H1 (cell line): ENCODE results near the gene APOL4. TPM values are rescaled to one million over a fixed set of nuclear protein-coding genes. Genes with fewer than 3 reads are reported as not detected.

Experiments used
- CTCF ChIA-PET: fragments of 300-600 bp; sonication (Branson Sonifier 250); formaldehyde crosslinking; loops from one replicate; lab custom pipeline; 2021; ENCODE audit not compliant: partially characterized antibody; lab: Charles Lee
- POLR2A ChIA-PET: fragments of 300-600 bp; sonication (Branson Sonifier 250); formaldehyde crosslinking; loops from one replicate; lab custom pipeline; 2021; ENCODE audit warnings: inconsistent platforms; ENCODE audit not compliant: partially characterized antibody; lab: Charles Lee
- DNase-seq, 2 experiments: peaks; one replicate each; pipeline versions ENCODE4 v3.0.0 to v3.0.0-alpha.2; 2010 to 2022; ENCODE audit warnings: low spot score in 2 of 2, low read depth in 1 of 2, mixed read lengths in 1 of 2
- FAIRE-seq: peaks from 2 replicates; lab custom pipeline; 2011; peaks lifted over from hg19 to GRCh38; lab: Jason Lieb, UNC
- H2AFZ ChIP-seq: 2 replicates; pipeline ENCODE4 v1.8.1; 2012; ENCODE audit warnings: low read length, inconsistent platforms
- H2AK5ac ChIP-seq: 2 replicates; pipeline ENCODE4 v1.6.1; 2013; ENCODE audit warnings: low read depth, low read length
- H2BK120ac ChIP-seq: replicated peaks from 2 replicates; pipeline ENCODE3; 2013; ENCODE audit warnings: low read depth, low read length, inconsistent platforms
- H2BK12ac ChIP-seq: 2 replicates; pipeline ENCODE4 v1.6.1; 2013; ENCODE audit warnings: low read depth, low read length
- H2BK15ac ChIP-seq: 2 replicates; pipeline ENCODE4 v1.6.1; 2013; ENCODE audit warnings: low read length
- H2BK20ac ChIP-seq: 2 replicates; pipeline ENCODE4 v1.6.1; 2013; ENCODE audit warnings: low read length
- H2BK5ac ChIP-seq: 2 replicates; pipeline ENCODE4 v1.6.1; 2013; ENCODE audit warnings: low read depth, low read length
- H3K14ac ChIP-seq: 2 replicates; pipeline ENCODE4 v1.6.1; 2013; ENCODE audit warnings: inconsistent platforms; ENCODE audit not compliant: insufficient read length
- H3K18ac ChIP-seq: 2 replicates; pipeline ENCODE4 v1.6.1; 2013; ENCODE audit warnings: low read length; ENCODE audit errors: extremely low read depth
- H3K23ac ChIP-seq: 2 replicates; pipeline ENCODE4 v1.6.1; 2013; ENCODE audit warnings: inconsistent platforms; ENCODE audit not compliant: insufficient read length
- H3K23me2 ChIP-seq: 2 replicates; pipeline ENCODE4 v1.6.1; 2013; ENCODE audit warnings: low read depth, low read length
- H3K27ac ChIP-seq: 2 replicates; pipeline ENCODE4 v1.6.1; 2011; ENCODE audit warnings: low read depth, low read length, inconsistent platforms
- H3K27me3 ChIP-seq, 4 experiments: replicated peaks in 1 of 4; 1 replicate in 1 of 4; 2 replicates in 3 of 4; pipeline versions ENCODE4 v1.6.1 to v1.8.1; 2011 to 2013; ENCODE audit warnings: low read length in 3 of 4, mild to moderate bottlenecking in 3 of 4, inconsistent platforms in 2 of 4, mixed read lengths in 2 of 4, moderate library complexity in 1 of 4; ENCODE audit not compliant: control insufficient read depth in 3 of 4, insufficient read depth in 3 of 4; ENCODE audit errors: extremely low read depth in 1 of 4
- H3K36me3 ChIP-seq, 4 experiments: 2 replicates each; pipeline versions ENCODE4 v1.6.1 to v1.8.1; 2011 to 2013; ENCODE audit warnings: mild to moderate bottlenecking in 4 of 4, low read length in 3 of 4, moderate library complexity in 2 of 4, control low read depth in 1 of 4, inconsistent platforms in 1 of 4; ENCODE audit not compliant: insufficient read depth in 4 of 4, control insufficient read depth in 2 of 4
- H3K4ac ChIP-seq: replicated peaks from 2 replicates; pipeline ENCODE3; 2013; ENCODE audit warnings: low read length, low read depth, mixed read lengths, inconsistent platforms; ENCODE audit not compliant: insufficient read length
- H3K4me1 ChIP-seq, 4 experiments: replicated peaks in 1 of 4; 1 replicate in 1 of 4; 2 replicates in 3 of 4; pipeline versions ENCODE4 v1.6.1 to v1.8.1; 2011 to 2013; ENCODE audit warnings: low read length in 3 of 4, inconsistent platforms in 2 of 4, mixed read lengths in 1 of 4; ENCODE audit not compliant: insufficient read depth in 4 of 4, control insufficient read depth in 3 of 4
- H3K4me2 ChIP-seq, 2 experiments: 2 replicates each; pipeline versions ENCODE4 v1.6.1 to v1.8.1; 2011 to 2013; ENCODE audit warnings: low read depth in 2 of 2, low read length in 2 of 2, control low read depth in 1 of 2, inconsistent platforms in 1 of 2, mild to moderate bottlenecking in 1 of 2; ENCODE audit not compliant: insufficient read depth in 1 of 2
- H3K4me3 ChIP-seq, 4 experiments: fragments of 200-600, 300-600 bp in 1 of 4; sonication (generic), shearing (Covaris generic), sonication (Bioruptor Twin) in 1 of 4; 2 replicates each; pipeline versions ENCODE4 v1.5.1 to v1.8.1; 2011 to 2016; ENCODE audit warnings: low read length in 4 of 4, low read depth in 3 of 4, control low read depth in 2 of 4, inconsistent platforms in 2 of 4, mild to moderate bottlenecking in 2 of 4, mixed read lengths in 1 of 4, moderate library complexity in 1 of 4; ENCODE audit not compliant: insufficient read depth in 2 of 4; ENCODE audit errors: extremely low read depth in 1 of 4
- H3K56ac ChIP-seq: replicated peaks from 2 replicates; pipeline ENCODE3; 2013; ENCODE audit warnings: low read depth, mild to moderate bottlenecking, mixed read lengths, low read length, inconsistent platforms; ENCODE audit not compliant: insufficient read length
- H3K79me1 ChIP-seq: 2 replicates; pipeline ENCODE4 v1.6.1; 2013; ENCODE audit warnings: low read depth, low read length, control low read depth
- H3K79me2 ChIP-seq, 2 experiments: 2 replicates each; pipeline versions ENCODE4 v1.6.1 to v1.8.1; 2012 to 2013; ENCODE audit warnings: low read length in 2 of 2, mild to moderate bottlenecking in 2 of 2, inconsistent platforms in 1 of 2; ENCODE audit not compliant: insufficient read depth in 2 of 2, control insufficient read depth in 1 of 2
- H3K9ac ChIP-seq, 4 experiments: replicated peaks in 1 of 4; 1 replicate in 1 of 4; 2 replicates in 3 of 4; pipeline versions ENCODE4 v1.6.1 to v1.8.1; 2011 to 2013; ENCODE audit warnings: low read depth in 3 of 4, low read length in 3 of 4, control low read depth in 2 of 4, mild to moderate bottlenecking in 2 of 4, moderate library complexity in 2 of 4, inconsistent platforms in 1 of 4; ENCODE audit errors: extremely low read depth in 1 of 4
- H3K9me3 ChIP-seq, 2 experiments: 2 replicates each; pipeline versions ENCODE4 v1.6.1 to v1.8.1; 2012 to 2013; ENCODE audit warnings: mild to moderate bottlenecking in 2 of 2, moderate library complexity in 2 of 2, control low read depth in 1 of 2, inconsistent platforms in 1 of 2, low read depth in 1 of 2, low read length in 1 of 2, mixed read lengths in 1 of 2; ENCODE audit not compliant: insufficient read depth in 2 of 2
- H4K20me1 ChIP-seq, 2 experiments: replicated peaks in 1 of 2; 2 replicates each; pipeline versions ENCODE3 to v1.8.1; 2011 to 2013; ENCODE audit warnings: inconsistent platforms in 2 of 2, low read length in 2 of 2, mild to moderate bottlenecking in 1 of 2; ENCODE audit not compliant: insufficient read depth in 2 of 2, control insufficient read depth in 1 of 2
- H4K5ac ChIP-seq: 2 replicates; pipeline ENCODE4 v1.6.1; 2013; ENCODE audit warnings: low read length, low read depth, mixed read lengths, inconsistent platforms; ENCODE audit not compliant: insufficient read length
- H4K8ac ChIP-seq: 2 replicates; pipeline ENCODE4 v1.8.0; 2013; ENCODE audit warnings: mild to moderate bottlenecking, moderate library complexity, low read length, inconsistent platforms; ENCODE audit not compliant: insufficient read depth; ENCODE audit errors: extremely low read depth
- H4K91ac ChIP-seq: replicated peaks from 2 replicates; pipeline ENCODE3; 2013; ENCODE audit warnings: low read length, mixed read lengths, inconsistent platforms; ENCODE audit not compliant: insufficient read length
- ASH2L ChIP-seq: fragments of 200-600, 300-600 bp; sonication (generic); IDR thresholded peaks from one replicate; pipeline ENCODE4 v1.7.1; 2017; ENCODE audit warnings: low read length
- CBX8 ChIP-seq: fragments of 300-800, 300-1000 bp; sonication (generic); IDR thresholded peaks from 2 replicates; pipeline ENCODE4 v1.7.1; 2016; ENCODE audit warnings: low read depth, low read length, borderline replicate concordance
- CHD2 ChIP-seq: IDR thresholded peaks from 2 replicates; pipeline ENCODE4 v1.6.1; 2012; ENCODE audit warnings: low read length, improper control_type of control experiment
- EGR1 ChIP-seq: IDR thresholded peaks from 2 replicates; pipeline ENCODE4 v1.6.1; 2011; ENCODE audit warnings: low read depth, low read length, borderline replicate concordance
- HDAC2 ChIP-seq, 2 experiments: fragments of 300-600 bp in 1 of 2; sonication (generic) in 1 of 2; IDR thresholded peaks; 2 replicates each; pipeline ENCODE4 v1.6.1; 2011 to 2012; ENCODE audit warnings: low read depth in 2 of 2, low read length in 2 of 2, mild to moderate bottlenecking in 2 of 2, moderate library complexity in 2 of 2, borderline replicate concordance in 1 of 2, inconsistent platforms in 1 of 2
- POLR2A ChIP-seq, 2 experiments: IDR thresholded peaks; 1 replicate in 1 of 2; 2 replicates in 1 of 2; pipeline ENCODE4 v1.6.1; 2011; ENCODE audit warnings: low read depth in 2 of 2, low read length in 2 of 2, mild to moderate bottlenecking in 2 of 2; ENCODE audit errors: control extremely low read depth in 1 of 2
- SIN3A ChIP-seq, 2 experiments: IDR thresholded peaks in 1 of 2; conservative IDR thresholded peaks in 1 of 2; 2 replicates each; pipeline ENCODE4 v1.6.1; 2011 to 2012; ENCODE audit warnings: low read length in 2 of 2, improper control_type of control experiment in 1 of 2, low read depth in 1 of 2, mild to moderate bottlenecking in 1 of 2
- SP2 ChIP-seq: IDR thresholded peaks from 2 replicates; pipeline ENCODE4 v1.6.1; 2012; ENCODE audit warnings: mild to moderate bottlenecking, low read length, inconsistent platforms
- SRF ChIP-seq: IDR thresholded peaks from 2 replicates; pipeline ENCODE4 v1.6.1; 2011; ENCODE audit warnings: mild to moderate bottlenecking, low read depth, low read length, moderate library complexity
- TEAD4 ChIP-seq: IDR thresholded peaks from 2 replicates; pipeline ENCODE4 v1.6.1; 2012; ENCODE audit warnings: low read depth, low read length, inconsistent platforms, mixed read lengths
- YY1 ChIP-seq: IDR thresholded peaks from 2 replicates; pipeline ENCODE4 v1.6.1; 2011; ENCODE audit warnings: low read depth, mild to moderate bottlenecking, low read length
- WGBS, 2 experiments: shearing (Covaris generic) in 1 of 2; methylation state at CpG; one replicate each; pipeline versions ENCODE4 v1.1.6 to v1.1.7; 2013 to 2015; ENCODE audit warnings: low lambda C conversion rate in 2 of 2, mixed read lengths in 2 of 2, inconsistent platforms in 1 of 2, low coverage in 1 of 2, missing lambda C conversion rate in 1 of 2; ENCODE audit not compliant: insufficient replicate concordance in 2 of 2, insufficient coverage in 1 of 2, insufficient read length in 1 of 2; ENCODE audit errors: extremely low coverage in 1 of 2, missing lambda C conversion rate in 1 of 2; 5-methylcytosine and 5-hydroxymethylcytosine counted together
- polyA plus RNA-seq, 7 experiments: library from polyadenylated mRNA; depleted of rRNA in 3 of 7; stranded (reverse) in 5 of 7; unstranded in 2 of 7; fragments of >200 nt in 5 of 7; fragments of 200-250 nt in 2 of 7; gene quantifications; 1 replicate in 5 of 7; 2 replicates in 1 of 7; 4 replicates in 1 of 7; pipeline versions ENCODE4 v1.2.1 to v1.2.3, GENCODE V29; 2011 to 2013; ENCODE audit warnings: missing spikeins in 2 of 7, mixed read lengths in 2 of 7
- total RNA-seq: library from RNA; stranded (reverse); fragmentation: NEBNext Ultra II Directional; extraction: Animal tissue kit (Norgen Biotek cat#: 25700); gene quantifications from 2 replicates; pipeline ENCODE4 v1.2.1, GENCODE V29; 2021
- TF ChIP-seq, protein P1 (sequence below), 3 experiments: IDR thresholded peaks; 1 replicate in 2 of 3; 2 replicates in 1 of 3; pipeline versions ENCODE4 v1.5.1 to v1.6.1; 2011; ENCODE audit warnings: low read length in 3 of 3, mild to moderate bottlenecking in 3 of 3, inconsistent platforms in 2 of 3, low read depth in 1 of 3, moderate library complexity in 1 of 3; ENCODE audit not compliant: insufficient read depth in 1 of 3; ENCODE audit errors: control extremely low read depth in 1 of 3

The APOL4 gene
- total and polyA plus RNA-seq, 2 of the 8 experiments (the other 6 are each of a cell fraction or from before 2014, with no cell fraction given), result 0.02 TPM; not detected in 1

DNA sequence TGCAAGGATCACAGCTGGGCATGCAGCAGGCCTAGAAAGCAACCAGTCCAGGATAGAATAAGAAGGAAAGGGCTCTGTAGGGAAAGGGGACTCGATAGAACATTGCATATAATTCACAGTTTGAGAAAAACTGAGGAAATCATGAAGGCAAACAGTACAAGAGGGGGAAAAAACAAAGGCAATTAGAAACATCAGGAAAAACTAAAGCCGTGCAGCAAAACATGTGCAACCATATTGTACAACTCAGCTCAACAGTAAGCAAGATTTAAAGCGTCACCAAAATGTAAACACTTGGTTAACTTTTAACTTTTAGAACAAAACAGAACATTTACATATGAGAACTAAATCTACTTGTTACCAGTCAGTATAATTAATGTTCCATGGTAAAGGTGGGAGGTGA, 49.5 kb downstream of the APOL4 start:
- Histone ChIP-seq H3K4me2 (no peak overlapping the region), H2BK120ac (no peak overlapping the region), H2BK12ac (no peak overlapping the region), H3K4me3 (no peak overlapping the region), H3K4ac (no peak overlapping the region), H4K91ac (no peak overlapping the region), H3K23ac (no peak overlapping the region), H3K9me3 (peaks cover 0 to 9% of the 10 kb centered on the region in 2 experiments; a peak in 1 of 4 replicates), H4K5ac (no peak overlapping the region), H2BK5ac (no peak overlapping the region), H3K9ac (no peak overlapping the region), H3K18ac (no peak overlapping the region), H3K79me2 (no peaks in the 10 kb centered on the region), H3K27me3 (no peaks in the 10 kb centered on the region), H3K14ac (no peak overlapping the region), H3K36me3 (no peaks in the 10 kb centered on the region), H4K8ac (no peak overlapping the region), H3K27ac (no peak overlapping the region), H2AK5ac (no peak overlapping the region), H2BK20ac (no peak overlapping the region), H3K23me2 (0 out of 2 replicates have a peak, but pooled peaks cover 3% of the 10 kb centered on the region), H2BK15ac (no peak overlapping the region), H3K79me1 (no peaks in the 10 kb centered on the region), H2AFZ (no peak overlapping the region), H3K56ac (no peak overlapping the region), H3K4me1 (peaks cover 0 to 9% (median 7%) of the 10 kb centered on the region in 4 experiments; a peak in 6 of 7 replicates), H4K20me1 (no peaks in the 10 kb centered on the region)
- DNase-seq (no peak), FAIRE-seq (no peak)
- WGBS, 2 experiments, result 89% methylated on average over 3 of the region's 3 CpGs; no CpG with 5 or more reads in 1 of the 2 experiments
- POLR2A ChIA-PET, result interaction anchor here (0.8 kb wide), 1 partner anchor 10 kb away, joined by 3 read pairs; no protein-coding TSS in a partner anchor
- CTCF ChIA-PET, result interaction anchor here (0.7 to 3.3 kb wide), 6 partner anchors 14 to 88 kb away, joined by 3 to 19 read pairs (median 3); no protein-coding TSS in a partner anchor
- TF ChIP-seq HDAC2 (IDR thresholded peaks at IDR 0.05; ENCODE audit: borderline replicate concordance in 1 of 2, low read depth in 2 of 2, low read length in 2 of 2) (no peak), YY1 (no peak), TEAD4 (no peak), SRF (no peak), ASH2L (no peak), CHD2 (no peak), EGR1 (no peak), CBX8 (no peak), SIN3A (conservative IDR thresholded peaks at IDR 0.05 in 1 of 2, IDR thresholded peaks at IDR 0.05 in 1 of 2; ENCODE audit: low read depth in 1 of 2, low read length in 2 of 2) (no peak), SP2 (no peak), POLR2A (IDR thresholded peaks at IDR 0.05; ENCODE audit: control extremely low read depth in 1 of 2, low read depth in 2 of 2, low read length in 2 of 2) (no peak)
- TF ChIP-seq, protein P1, sequence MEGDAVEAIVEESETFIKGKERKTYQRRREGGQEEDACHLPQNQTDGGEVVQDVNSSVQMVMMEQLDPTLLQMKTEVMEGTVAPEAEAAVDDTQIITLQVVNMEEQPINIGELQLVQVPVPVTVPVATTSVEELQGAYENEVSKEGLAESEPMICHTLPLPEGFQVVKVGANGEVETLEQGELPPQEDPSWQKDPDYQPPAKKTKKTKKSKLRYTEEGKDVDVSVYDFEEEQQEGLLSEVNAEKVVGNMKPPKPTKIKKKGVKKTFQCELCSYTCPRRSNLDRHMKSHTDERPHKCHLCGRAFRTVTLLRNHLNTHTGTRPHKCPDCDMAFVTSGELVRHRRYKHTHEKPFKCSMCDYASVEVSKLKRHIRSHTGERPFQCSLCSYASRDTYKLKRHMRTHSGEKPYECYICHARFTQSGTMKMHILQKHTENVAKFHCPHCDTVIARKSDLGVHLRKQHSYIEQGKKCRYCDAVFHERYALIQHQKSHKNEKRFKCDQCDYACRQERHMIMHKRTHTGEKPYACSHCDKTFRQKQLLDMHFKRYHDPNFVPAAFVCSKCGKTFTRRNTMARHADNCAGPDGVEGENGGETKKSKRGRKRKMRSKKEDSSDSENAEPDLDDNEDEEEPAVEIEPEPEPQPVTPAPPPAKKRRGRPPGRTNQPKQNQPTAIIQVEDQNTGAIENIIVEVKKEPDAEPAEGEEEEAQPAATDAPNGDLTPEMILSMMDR (IDR thresholded peaks at IDR 0.05; ENCODE audit: control extremely low read depth in 1 of 3, insufficient read depth in 1 of 3, low read depth in 1 of 3, low read length in 3 of 3), result no peak
